ENCODE measurements around the gene LINGO3. TPM values are rescaled to one million over a fixed set of nuclear protein-coding genes. Genes with fewer than 3 reads are reported as not detected.

The LINGO3 gene
- total and polyA plus RNA-seq, 10 donors: 0.26 to 2.6 (median 0.76) TPM

- intact Hi-C loops (cut with DNase I; ENCODE audit: low total_unique reads): no loop called here
- no peak overlapping the region for H3K4me3 ChIP-seq
- peak overlapping the region in 6 of 8 donors; percentile 15 to 71 (median 46) for H3K27ac ChIP-seq
- no peak for DNase-seq
- H3K4me1 ChIP-seq: peaks cover 12 to 55% (median 33%) of the 10 kb centered on the region in 6 donors
- peaks cover 0 to 16% (median 13%) of the 10 kb centered on the region in 8 donors for H3K9me3 ChIP-seq
- peaks cover 0 to 14% (median 7%) of the 10 kb centered on the region in 7 donors for H3K27me3 ChIP-seq (replicated peaks in 1 of 7)
- 80 to 93% (median 87%) methylated on average over 13 to 24 of the region's 25 CpGs for WGBS, 5 donors
- peaks cover 0 to 24% (median 17%) of the 10 kb centered on the region in 6 donors for H3K36me3 ChIP-seq
- no peak for TF ChIP-seq POLR2AphosphoS5 (IDR thresholded peaks at IDR 0.05)
- TF ChIP-seq CTCF (IDR thresholded peaks at IDR 0.05 in 8 of 11, conservative IDR thresholded peaks at IDR 0.05 in 3 of 11): no peak
- TF ChIP-seq POLR2A (IDR thresholded peaks at IDR 0.05): no peak
Measured at GRCh38 chr19:2317756-2318155, 9.8 kb upstream of the LINGO3 start.

- intact Hi-C loops (cut with DNase I; ENCODE audit: low total_unique reads): no loop called here
- no peak overlapping the region for H3K4me3 ChIP-seq
- peaks cover 0 to 18% (median 11%) of the 10 kb centered on the region in 7 donors for H3K27me3 ChIP-seq (replicated peaks in 1 of 7)
- no peak for DNase-seq
- H3K4me1 ChIP-seq: peaks cover 12 to 55% (median 33%) of the 10 kb centered on the region in 6 donors
- peaks cover 0 to 16% (median 13%) of the 10 kb centered on the region in 8 donors for H3K9me3 ChIP-seq
- peak overlapping the region in 1 of 8 donors; percentile 55 for H3K27ac ChIP-seq
- 91 to 97% (median 93%) methylated on average over 12 to 13 of the region's 13 CpGs for WGBS, 5 donors
- H3K36me3 ChIP-seq: peaks cover 0 to 19% (median 12%) of the 10 kb centered on the region in 6 donors
- TF ChIP-seq CTCF (IDR thresholded peaks at IDR 0.05 in 8 of 11, conservative IDR thresholded peaks at IDR 0.05 in 3 of 11): no peak
- TF ChIP-seq POLR2AphosphoS5 (IDR thresholded peaks at IDR 0.05): no peak
- no peak for TF ChIP-seq POLR2A (IDR thresholded peaks at IDR 0.05)
Measured at GRCh38 chr19:2317300-2317699, 9.3 kb upstream of the LINGO3 start.

- peaks cover 12 to 58% (median 33%) of the 10 kb centered on the region in 6 donors for H3K4me1 ChIP-seq
- H3K27ac ChIP-seq: peak overlapping the region in 7 of 8 donors; percentile 21 to 81 (median 65)
- intact Hi-C loops (cut with DNase I; ENCODE audit: low total_unique reads): no loop called here
- peaks cover 0 to 5% (median 0%) of the 10 kb centered on the region in 6 donors for H3K36me3 ChIP-seq
- peak; percentile 93 for DNase-seq
- peaks cover 0 to 32% (median 13%) of the 10 kb centered on the region in 7 donors for H3K27me3 ChIP-seq (replicated peaks in 1 of 7)
- TF ChIP-seq POLR2A (IDR thresholded peaks at IDR 0.05) (no peak), POLR2AphosphoS5 (IDR thresholded peaks at IDR 0.05) (peak; percentile 68 to 84 (median 77)), CTCF (IDR thresholded peaks at IDR 0.05 in 8 of 11, conservative IDR thresholded peaks at IDR 0.05 in 3 of 11) (peak; percentile 54 to 89 (median 79))
- 26 to 36% (median 28%) methylated on average over 14 to 22 of the region's 22 CpGs for WGBS, 5 donors
- peaks cover 0 to 16% (median 13%) of the 10 kb centered on the region in 8 donors for H3K9me3 ChIP-seq
- H3K4me3 ChIP-seq: peak overlapping the region in 1 of 8 donors; percentile 29
Measured at GRCh38 chr19:2315818-2316353, 7.9 kb upstream of the LINGO3 start.

GRCh38 chr19:2315121-2315817 is 7.3 kb upstream of the LINGO3 start:
- Histone ChIP-seq H3K36me3 (no peaks in the 10 kb centered on the region), H3K4me3 (peak overlapping the region in 1 of 8 donors; percentile 29), H3K9me3 (peaks cover 0 to 16% (median 13%) of the 10 kb centered on the region in 8 donors), H3K4me1 (peaks cover 12 to 58% (median 33%) of the 10 kb centered on the region in 6 donors), H3K27me3 (replicated peaks in 1 of 7) (peaks cover 0 to 38% (median 13%) of the 10 kb centered on the region in 7 donors), H3K27ac (peak overlapping the region in 7 of 8 donors; percentile 21 to 81 (median 65))
- no peak for DNase-seq
- TF ChIP-seq POLR2A (IDR thresholded peaks at IDR 0.05) (no peak), POLR2AphosphoS5 (IDR thresholded peaks at IDR 0.05) (no peak), CTCF (IDR thresholded peaks at IDR 0.05 in 8 of 11, conservative IDR thresholded peaks at IDR 0.05 in 3 of 11) (no peak)
- intact Hi-C loops (cut with DNase I; ENCODE audit: low total_unique reads): no loop called here
- 84 to 86% (median 85%) methylated on average over 7 of the region's 7 CpGs for WGBS, 5 donors

Data from spleen (tissue), 11 donors.